HUES6 (cell line): Measurements from ENCODE around the gene MB.

Experiments used
- H3K27ac ChIP-seq: 2 replicates; pipeline ENCODE4 v1.7.0; 2013; ENCODE audit warnings: low read depth, mild to moderate bottlenecking, low read length, inconsistent platforms
- H3K27me3 ChIP-seq: 2 replicates; pipeline ENCODE4 v1.6.1; 2013; ENCODE audit warnings: low read length; ENCODE audit not compliant: control insufficient read depth, insufficient read depth
- H3K36me3 ChIP-seq: 2 replicates; pipeline ENCODE4 v1.6.1; 2013; ENCODE audit warnings: low read length; ENCODE audit not compliant: control insufficient read depth, insufficient read depth
- H3K4me1 ChIP-seq: 2 replicates; pipeline ENCODE4 v1.6.1; 2013; ENCODE audit warnings: low read length; ENCODE audit not compliant: control insufficient read depth, insufficient read depth
- H3K4me3 ChIP-seq: 2 replicates; pipeline ENCODE4 v1.5.1; 2013; ENCODE audit warnings: low read depth, low read length
- H3K9ac ChIP-seq: one replicate; pipeline ENCODE4 v1.6.1; 2013; ENCODE audit warnings: mild to moderate bottlenecking, low read length
- H3K9me3 ChIP-seq: 2 replicates; pipeline ENCODE4 v1.6.1; 2013; ENCODE audit warnings: low read depth, low read length; ENCODE audit not compliant: control insufficient read depth, insufficient read depth

Gene MB

DNA sequence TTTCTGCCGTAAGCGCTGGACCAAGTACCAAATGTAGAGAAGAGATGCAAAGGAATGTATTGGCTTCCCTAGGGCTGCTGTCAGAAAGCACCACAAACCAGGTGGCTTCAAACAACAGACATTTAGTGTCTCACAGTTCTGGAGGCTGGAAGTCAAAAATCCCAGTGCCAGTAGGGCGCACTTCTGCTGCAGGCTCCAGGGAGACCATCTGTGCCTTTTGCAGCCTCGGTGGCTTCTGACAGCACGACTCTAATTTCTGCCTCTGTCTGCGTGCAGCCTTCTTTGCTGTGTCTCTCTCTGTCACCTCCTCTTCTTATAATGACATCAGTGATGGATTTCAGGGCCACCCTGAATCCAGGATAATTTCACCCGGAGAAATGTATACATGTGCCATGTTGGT, 34.0 kb upstream of the MB start:
- H3K27ac ChIP-seq, result no peak overlapping the region
- H3K36me3 ChIP-seq, result no peaks in the 10 kb centered on the region
- no peak overlapping the region for H3K4me3 ChIP-seq
- no peaks in the 10 kb centered on the region for H3K27me3 ChIP-seq
- peaks cover 9% of the 10 kb centered on the region for H3K4me1 ChIP-seq
- peaks cover 13% of the 10 kb centered on the region for H3K9me3 ChIP-seq
- H3K9ac ChIP-seq, result no peak overlapping the region

DNA sequence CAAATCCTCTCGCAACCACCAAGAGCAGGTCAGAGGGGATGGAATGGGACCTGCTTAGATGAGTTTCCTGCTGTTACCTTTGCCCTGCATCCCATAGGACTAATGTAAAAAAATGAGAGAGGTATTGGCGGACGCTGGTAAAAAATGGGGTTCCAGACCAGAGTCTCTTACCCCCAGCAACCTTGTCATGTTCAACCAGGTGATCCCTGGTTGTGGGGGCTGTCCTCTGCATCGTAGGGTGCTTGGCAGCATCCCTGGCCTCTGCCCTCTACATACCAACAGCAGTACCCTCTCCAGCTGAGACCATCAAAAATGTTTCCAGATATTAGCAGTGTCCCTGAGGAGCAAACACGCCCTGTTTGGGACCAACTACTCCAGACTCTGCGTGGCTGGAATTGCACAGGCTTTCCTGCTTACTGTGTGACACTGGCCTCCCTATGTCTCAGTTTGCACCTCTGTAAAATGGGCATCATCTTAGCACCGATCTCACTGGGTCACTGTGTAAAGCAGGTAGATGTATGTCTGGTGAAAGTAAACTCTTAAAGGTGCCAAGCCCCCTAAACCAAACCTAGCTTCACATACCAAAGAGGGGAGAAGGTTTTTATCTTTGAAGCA, 32.6 kb upstream of the MB start:
- Histone ChIP-seq H3K9ac (no peak overlapping the region), H3K4me1 (peaks cover 9% of the 10 kb centered on the region), H3K27me3 (no peaks in the 10 kb centered on the region), H3K36me3 (no peaks in the 10 kb centered on the region), H3K27ac (no peak overlapping the region), H3K9me3 (peaks cover 9% of the 10 kb centered on the region), H3K4me3 (no peak overlapping the region)

DNA sequence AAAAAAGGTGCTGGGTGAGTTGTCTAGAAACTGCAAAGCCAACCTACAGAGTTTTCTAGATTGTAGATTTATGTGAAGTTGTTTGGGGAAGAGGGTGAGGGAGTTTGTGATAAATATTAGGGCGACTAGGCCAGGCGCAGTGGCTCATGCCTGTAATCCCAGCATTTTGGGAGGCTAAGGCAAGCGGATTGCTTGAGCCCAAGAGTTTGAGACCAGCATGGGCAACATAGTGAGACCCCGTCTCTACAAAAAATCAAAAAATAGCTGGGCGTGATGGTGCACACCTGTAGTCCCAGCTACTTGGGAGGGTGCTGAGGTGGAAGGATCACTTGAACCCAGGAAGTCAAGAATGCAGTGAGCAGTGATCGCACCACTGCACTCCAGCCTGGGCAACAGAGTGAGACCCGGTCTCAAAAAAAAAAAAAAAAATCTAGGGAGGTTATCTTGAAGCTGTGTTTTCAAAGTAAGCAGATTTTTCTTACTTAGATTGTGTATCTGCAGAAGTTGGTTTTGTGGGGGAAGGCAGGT, 32.0 kb upstream of the MB start:
- Histone ChIP-seq H3K36me3 (no peaks in the 10 kb centered on the region), H3K4me3 (no peak overlapping the region), H3K27ac (no peak overlapping the region), H3K9me3 (peaks cover 9% of the 10 kb centered on the region), H3K27me3 (no peaks in the 10 kb centered on the region), H3K4me1 (peaks cover 9% of the 10 kb centered on the region), H3K9ac (no peak overlapping the region)

- H3K27ac ChIP-seq, result no peak within 1 kb of the TSS
- peaks cover 4% of the 10 kb centered on the region; the same call in 1 of the 2 replicates for H3K9me3 ChIP-seq
- peaks cover 9% of the 10 kb centered on the region for H3K4me1 ChIP-seq
- no peaks in the 10 kb centered on the region for H3K27me3 ChIP-seq
- no peak within 1 kb of the TSS for H3K4me3 ChIP-seq
- no peak within 1 kb of the TSS for H3K9ac ChIP-seq
- H3K36me3 ChIP-seq, result no peaks in the 10 kb centered on the region
Observed at GRCh38 chr22:35648066-35649025, 31.2 kb upstream of the MB start, which contains the start of gene APOL6. Gene APOL6 (plus strand): TSS chr22:35648446. CDS start chr22:35656426, 7,980 bp downstream.

- no peaks in the 10 kb centered on the region for H3K36me3 ChIP-seq
- no peak overlapping the region for H3K27ac ChIP-seq
- peaks cover 14% of the 10 kb centered on the region for H3K4me1 ChIP-seq
- no peaks in the 10 kb centered on the region for H3K9me3 ChIP-seq
- H3K27me3 ChIP-seq, result no peaks in the 10 kb centered on the region
- H3K4me3 ChIP-seq, result no peak overlapping the region
- H3K9ac ChIP-seq, result no peak overlapping the region
Observed at GRCh38 chr22:35645646-35646045, 28.5 kb upstream of the MB start.

GRCh38 chr22:35643991-35644390, 26.9 kb upstream of the MB start:
- Histone ChIP-seq H3K27ac (no peak overlapping the region), H3K9ac (no peak overlapping the region), H3K36me3 (no peaks in the 10 kb centered on the region), H3K27me3 (no peaks in the 10 kb centered on the region), H3K4me1 (peaks cover 14% of the 10 kb centered on the region), H3K4me3 (no peak overlapping the region), H3K9me3 (no peaks in the 10 kb centered on the region)

- Histone ChIP-seq H3K4me3 (no peak overlapping the region), H3K27me3 (no peaks in the 10 kb centered on the region)
Observed at GRCh38 chr22:35642305-35642741, 25.2 kb upstream of the MB start.

DNA sequence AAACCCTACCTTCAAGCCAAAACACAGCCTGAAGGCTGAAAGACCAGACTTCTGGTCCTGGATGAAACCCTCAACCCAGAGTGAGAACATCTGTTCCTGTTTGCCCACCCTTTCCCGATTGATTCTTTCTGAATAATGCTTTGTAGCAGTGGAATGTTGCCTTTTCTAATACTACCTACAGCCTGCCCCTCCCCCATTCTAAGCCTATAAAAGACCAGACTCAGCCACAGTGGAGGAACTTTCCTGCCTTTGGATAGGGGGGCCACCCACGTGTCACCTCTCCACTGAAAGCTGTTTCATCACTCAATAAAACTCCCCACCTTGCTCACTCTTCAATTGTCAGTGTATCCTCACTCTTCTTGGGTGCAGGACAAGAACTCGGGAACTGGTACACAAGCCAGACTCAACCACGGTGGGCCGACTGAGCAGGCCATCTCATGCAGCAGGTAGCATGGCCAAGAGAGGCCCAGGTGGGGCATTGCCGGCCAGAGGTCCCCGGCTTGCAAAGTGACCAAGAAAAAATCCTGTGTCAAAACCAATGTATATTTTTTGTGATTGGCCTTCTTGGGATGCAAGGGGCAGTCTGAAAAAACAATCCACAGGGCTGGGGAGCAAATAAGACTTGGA, 24.5 kb upstream of the MB start:
- no peaks in the 10 kb centered on the region for H3K9me3 ChIP-seq
- no peaks in the 10 kb centered on the region for H3K27me3 ChIP-seq
- no peak overlapping the region for H3K4me3 ChIP-seq
- H3K4me1 ChIP-seq, result peaks cover 5% of the 10 kb centered on the region; the same call in 1 of the 2 replicates
- no peak overlapping the region for H3K9ac ChIP-seq
- no peak overlapping the region for H3K27ac ChIP-seq
- H3K36me3 ChIP-seq, result no peaks in the 10 kb centered on the region

More at GRCh38 chr22:35642305-35642741, 25.2 kb upstream of the MB start:
- Histone ChIP-seq H3K36me3 (no peaks in the 10 kb centered on the region), H3K9me3 (no peaks in the 10 kb centered on the region), H3K9ac (no peak overlapping the region), H3K4me1 (peaks cover 5% of the 10 kb centered on the region; the same call in 1 of the 2 replicates), H3K27ac (no peak overlapping the region)

DNA sequence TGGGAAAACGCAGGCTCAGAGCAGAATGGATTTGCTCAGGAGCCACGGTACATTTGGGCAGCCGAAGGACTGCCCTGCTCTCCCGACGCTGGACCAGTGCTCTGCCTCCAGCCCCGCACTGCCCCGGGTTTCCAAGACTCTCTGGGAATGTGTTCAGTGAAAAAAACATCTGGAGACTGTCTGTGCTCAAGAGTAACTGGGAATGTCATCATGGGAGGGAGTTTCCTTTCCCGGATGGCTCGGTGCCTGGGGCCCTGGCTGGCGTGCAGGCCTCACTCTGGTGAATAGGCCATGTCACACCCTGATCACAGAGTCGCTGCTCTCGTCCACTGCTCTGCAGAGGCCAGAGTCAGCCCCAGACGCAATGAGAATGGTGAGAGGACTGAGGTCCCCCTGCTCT, 21.3 kb upstream of the MB start:
- no peak overlapping the region for H3K27ac ChIP-seq
- H3K27me3 ChIP-seq, result no peaks in the 10 kb centered on the region
- H3K36me3 ChIP-seq, result no peaks in the 10 kb centered on the region
- H3K4me3 ChIP-seq, result no peak overlapping the region
- peaks cover 5% of the 10 kb centered on the region; the same call in 1 of the 2 replicates for H3K4me1 ChIP-seq
- no peaks in the 10 kb centered on the region for H3K9me3 ChIP-seq
- no peak overlapping the region for H3K9ac ChIP-seq

DNA sequence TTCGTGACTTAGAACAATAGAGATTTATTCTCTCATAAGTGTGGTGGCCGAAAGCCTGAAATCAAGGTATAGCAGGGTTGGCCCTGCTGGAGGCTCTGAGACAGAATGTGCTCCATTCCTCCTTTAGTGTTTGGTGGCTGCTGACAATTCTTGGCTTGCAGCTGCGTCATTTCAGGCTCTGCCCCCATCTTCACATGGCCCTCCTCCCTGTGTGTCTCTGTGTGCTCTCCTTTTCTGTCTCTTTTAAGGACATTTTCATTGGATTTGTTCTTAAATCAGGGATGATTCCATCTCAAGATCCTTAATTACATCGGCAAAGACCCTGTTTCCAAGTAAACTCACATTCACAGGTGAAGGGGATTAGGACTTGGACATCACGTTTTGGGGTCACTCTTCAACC, 20.9 kb upstream of the MB start:
- no peak overlapping the region for H3K27ac ChIP-seq

More for the DNA sequence above, 20.9 kb upstream of the MB start:
- H3K9ac ChIP-seq, result no peak overlapping the region
- H3K4me3 ChIP-seq, result no peak overlapping the region
- H3K4me1 ChIP-seq, result peaks cover 5% of the 10 kb centered on the region; the same call in 1 of the 2 replicates
- no peaks in the 10 kb centered on the region for H3K27me3 ChIP-seq
- H3K9me3 ChIP-seq, result no peaks in the 10 kb centered on the region
- H3K36me3 ChIP-seq, result no peaks in the 10 kb centered on the region
